ENCODE data around the gene TFF3.

DNA sequence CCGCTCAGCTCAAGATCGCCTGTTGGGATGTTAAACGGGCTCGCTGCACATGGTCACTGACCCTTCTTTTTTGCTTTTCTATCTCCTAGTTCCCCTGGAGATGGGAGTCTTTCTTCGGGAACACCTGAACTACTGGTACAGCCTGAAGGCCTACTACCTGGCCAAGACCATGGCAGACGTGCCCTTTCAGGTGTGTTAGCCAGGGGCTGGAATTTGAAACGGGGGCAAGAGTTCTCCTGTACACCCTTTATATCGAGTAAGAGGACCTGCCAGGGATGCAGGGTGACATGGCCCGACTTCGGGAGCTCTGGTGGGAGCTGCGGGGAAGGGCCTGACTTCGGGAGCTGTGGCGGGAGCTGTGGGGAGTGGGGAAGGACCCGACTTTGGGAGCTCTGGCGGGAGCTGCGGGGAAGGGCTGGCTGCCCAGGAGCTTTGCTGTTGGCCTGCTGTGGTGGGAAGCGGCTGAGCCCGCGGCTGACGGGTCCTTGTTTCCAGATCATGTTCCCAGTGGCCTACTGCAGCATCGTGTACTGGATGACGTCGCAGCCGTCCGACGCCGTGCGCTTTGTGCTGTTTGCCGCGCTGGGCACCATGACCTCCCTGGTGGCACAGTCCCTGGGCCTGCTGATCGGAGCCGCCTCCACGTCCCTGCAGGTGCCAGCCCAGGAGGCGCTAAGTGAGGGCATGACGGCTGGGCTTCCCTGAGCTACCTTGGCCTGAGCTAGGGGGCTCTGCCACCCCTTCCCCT lies 24.0 kb downstream of the TFF3 start:
- TF ChIP-seq, protein P1, sequence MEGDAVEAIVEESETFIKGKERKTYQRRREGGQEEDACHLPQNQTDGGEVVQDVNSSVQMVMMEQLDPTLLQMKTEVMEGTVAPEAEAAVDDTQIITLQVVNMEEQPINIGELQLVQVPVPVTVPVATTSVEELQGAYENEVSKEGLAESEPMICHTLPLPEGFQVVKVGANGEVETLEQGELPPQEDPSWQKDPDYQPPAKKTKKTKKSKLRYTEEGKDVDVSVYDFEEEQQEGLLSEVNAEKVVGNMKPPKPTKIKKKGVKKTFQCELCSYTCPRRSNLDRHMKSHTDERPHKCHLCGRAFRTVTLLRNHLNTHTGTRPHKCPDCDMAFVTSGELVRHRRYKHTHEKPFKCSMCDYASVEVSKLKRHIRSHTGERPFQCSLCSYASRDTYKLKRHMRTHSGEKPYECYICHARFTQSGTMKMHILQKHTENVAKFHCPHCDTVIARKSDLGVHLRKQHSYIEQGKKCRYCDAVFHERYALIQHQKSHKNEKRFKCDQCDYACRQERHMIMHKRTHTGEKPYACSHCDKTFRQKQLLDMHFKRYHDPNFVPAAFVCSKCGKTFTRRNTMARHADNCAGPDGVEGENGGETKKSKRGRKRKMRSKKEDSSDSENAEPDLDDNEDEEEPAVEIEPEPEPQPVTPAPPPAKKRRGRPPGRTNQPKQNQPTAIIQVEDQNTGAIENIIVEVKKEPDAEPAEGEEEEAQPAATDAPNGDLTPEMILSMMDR (conservative IDR thresholded peaks at IDR 0.05; ENCODE audit: low read depth in 2 of 2): no peak
- no peak for TF ChIP-seq POLR2AphosphoS5 (IDR thresholded peaks at IDR 0.05; ENCODE audit: low read depth)
- no peak for TF ChIP-seq EZH2 (IDR thresholded peaks at IDR 0.05; ENCODE audit: low read depth, unreplicated experiment)
- TF ChIP-seq, protein P2, sequence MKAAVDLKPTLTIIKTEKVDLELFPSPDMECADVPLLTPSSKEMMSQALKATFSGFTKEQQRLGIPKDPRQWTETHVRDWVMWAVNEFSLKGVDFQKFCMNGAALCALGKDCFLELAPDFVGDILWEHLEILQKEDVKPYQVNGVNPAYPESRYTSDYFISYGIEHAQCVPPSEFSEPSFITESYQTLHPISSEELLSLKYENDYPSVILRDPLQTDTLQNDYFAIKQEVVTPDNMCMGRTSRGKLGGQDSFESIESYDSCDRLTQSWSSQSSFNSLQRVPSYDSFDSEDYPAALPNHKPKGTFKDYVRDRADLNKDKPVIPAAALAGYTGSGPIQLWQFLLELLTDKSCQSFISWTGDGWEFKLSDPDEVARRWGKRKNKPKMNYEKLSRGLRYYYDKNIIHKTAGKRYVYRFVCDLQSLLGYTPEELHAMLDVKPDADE (IDR thresholded peaks at IDR 0.05): no peak
- no peak for TF ChIP-seq EZH2phosphoT487 (IDR thresholded peaks at IDR 0.05; ENCODE audit: unreplicated experiment)
- TF ChIP-seq, protein P3, sequence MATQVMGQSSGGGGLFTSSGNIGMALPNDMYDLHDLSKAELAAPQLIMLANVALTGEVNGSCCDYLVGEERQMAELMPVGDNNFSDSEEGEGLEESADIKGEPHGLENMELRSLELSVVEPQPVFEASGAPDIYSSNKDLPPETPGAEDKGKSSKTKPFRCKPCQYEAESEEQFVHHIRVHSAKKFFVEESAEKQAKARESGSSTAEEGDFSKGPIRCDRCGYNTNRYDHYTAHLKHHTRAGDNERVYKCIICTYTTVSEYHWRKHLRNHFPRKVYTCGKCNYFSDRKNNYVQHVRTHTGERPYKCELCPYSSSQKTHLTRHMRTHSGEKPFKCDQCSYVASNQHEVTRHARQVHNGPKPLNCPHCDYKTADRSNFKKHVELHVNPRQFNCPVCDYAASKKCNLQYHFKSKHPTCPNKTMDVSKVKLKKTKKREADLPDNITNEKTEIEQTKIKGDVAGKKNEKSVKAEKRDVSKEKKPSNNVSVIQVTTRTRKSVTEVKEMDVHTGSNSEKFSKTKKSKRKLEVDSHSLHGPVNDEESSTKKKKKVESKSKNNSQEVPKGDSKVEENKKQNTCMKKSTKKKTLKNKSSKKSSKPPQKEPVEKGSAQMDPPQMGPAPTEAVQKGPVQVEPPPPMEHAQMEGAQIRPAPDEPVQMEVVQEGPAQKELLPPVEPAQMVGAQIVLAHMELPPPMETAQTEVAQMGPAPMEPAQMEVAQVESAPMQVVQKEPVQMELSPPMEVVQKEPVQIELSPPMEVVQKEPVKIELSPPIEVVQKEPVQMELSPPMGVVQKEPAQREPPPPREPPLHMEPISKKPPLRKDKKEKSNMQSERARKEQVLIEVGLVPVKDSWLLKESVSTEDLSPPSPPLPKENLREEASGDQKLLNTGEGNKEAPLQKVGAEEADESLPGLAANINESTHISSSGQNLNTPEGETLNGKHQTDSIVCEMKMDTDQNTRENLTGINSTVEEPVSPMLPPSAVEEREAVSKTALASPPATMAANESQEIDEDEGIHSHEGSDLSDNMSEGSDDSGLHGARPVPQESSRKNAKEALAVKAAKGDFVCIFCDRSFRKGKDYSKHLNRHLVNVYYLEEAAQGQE (IDR thresholded peaks at IDR 0.05; ENCODE audit: unreplicated experiment): no peak
- no peak for TF ChIP-seq CREB1 (CRISPR knock-in tag; IDR thresholded peaks at IDR 0.05; ENCODE audit: low read depth)
- TF ChIP-seq JUNB (IDR thresholded peaks at IDR 0.05; ENCODE audit: unreplicated experiment): no peak
- no peak for TF ChIP-seq NANOG (IDR thresholded peaks at IDR 0.05; ENCODE audit: borderline replicate concordance)
- TF ChIP-seq ZNF114 (CRISPR knock-in tag; IDR thresholded peaks at IDR 0.05): no peak
- no peak for TF ChIP-seq ZNF331 (CRISPR knock-in tag; IDR thresholded peaks at IDR 0.05; ENCODE audit: low read depth)
- TF ChIP-seq, protein P4, sequence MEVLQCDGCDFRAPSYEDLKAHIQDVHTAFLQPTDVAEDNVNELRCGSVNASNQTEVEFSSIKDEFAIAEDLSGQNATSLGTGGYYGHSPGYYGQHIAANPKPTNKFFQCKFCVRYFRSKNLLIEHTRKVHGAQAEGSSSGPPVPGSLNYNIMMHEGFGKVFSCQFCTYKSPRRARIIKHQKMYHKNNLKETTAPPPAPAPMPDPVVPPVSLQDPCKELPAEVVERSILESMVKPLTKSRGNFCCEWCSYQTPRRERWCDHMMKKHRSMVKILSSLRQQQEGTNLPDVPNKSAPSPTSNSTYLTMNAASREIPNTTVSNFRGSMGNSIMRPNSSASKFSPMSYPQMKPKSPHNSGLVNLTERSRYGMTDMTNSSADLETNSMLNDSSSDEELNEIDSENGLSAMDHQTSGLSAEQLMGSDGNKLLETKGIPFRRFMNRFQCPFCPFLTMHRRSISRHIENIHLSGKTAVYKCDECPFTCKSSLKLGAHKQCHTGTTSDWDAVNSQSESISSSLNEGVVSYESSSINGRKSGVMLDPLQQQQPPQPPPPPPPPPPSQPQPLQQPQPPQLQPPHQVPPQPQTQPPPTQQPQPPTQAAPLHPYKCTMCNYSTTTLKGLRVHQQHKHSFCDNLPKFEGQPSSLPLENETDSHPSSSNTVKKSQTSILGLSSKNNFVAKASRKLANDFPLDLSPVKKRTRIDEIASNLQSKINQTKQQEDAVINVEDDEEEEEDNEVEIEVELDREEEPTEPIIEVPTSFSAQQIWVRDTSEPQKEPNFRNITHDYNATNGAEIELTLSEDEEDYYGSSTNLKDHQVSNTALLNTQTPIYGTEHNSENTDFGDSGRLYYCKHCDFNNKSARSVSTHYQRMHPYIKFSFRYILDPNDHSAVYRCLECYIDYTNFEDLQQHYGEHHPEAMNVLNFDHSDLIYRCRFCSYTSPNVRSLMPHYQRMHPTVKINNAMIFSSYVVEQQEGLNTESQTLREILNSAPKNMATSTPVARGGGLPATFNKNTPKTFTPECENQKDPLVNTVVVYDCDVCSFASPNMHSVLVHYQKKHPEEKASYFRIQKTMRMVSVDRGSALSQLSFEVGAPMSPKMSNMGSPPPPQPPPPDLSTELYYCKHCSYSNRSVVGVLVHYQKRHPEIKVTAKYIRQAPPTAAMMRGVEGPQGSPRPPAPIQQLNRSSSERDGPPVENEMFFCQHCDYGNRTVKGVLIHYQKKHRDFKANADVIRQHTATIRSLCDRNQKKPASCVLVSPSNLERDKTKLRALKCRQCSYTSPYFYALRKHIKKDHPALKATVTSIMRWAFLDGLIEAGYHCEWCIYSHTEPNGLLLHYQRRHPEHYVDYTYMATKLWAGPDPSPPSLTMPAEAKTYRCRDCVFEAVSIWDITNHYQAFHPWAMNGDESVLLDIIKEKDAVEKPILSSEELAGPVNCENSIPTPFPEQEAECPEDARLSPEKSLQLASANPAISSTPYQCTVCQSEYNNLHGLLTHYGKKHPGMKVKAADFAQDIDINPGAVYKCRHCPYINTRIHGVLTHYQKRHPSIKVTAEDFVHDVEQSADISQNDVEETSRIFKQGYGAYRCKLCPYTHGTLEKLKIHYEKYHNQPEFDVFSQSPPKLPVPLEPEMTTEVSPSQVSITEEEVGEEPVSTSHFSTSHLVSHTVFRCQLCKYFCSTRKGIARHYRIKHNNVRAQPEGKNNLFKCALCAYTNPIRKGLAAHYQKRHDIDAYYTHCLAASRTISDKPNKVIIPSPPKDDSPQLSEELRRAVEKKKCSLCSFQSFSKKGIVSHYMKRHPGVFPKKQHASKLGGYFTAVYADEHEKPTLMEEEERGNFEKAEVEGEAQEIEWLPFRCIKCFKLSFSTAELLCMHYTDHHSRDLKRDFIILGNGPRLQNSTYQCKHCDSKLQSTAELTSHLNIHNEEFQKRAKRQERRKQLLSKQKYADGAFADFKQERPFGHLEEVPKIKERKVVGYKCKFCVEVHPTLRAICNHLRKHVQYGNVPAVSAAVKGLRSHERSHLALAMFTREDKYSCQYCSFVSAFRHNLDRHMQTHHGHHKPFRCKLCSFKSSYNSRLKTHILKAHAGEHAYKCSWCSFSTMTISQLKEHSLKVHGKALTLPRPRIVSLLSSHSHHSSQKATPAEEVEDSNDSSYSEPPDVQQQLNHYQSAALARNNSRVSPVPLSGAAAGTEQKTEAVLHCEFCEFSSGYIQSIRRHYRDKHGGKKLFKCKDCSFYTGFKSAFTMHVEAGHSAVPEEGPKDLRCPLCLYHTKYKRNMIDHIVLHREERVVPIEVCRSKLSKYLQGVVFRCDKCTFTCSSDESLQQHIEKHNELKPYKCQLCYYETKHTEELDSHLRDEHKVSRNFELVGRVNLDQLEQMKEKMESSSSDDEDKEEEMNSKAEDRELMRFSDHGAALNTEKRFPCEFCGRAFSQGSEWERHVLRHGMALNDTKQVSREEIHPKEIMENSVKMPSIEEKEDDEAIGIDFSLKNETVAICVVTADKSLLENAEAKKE (CRISPR knock-in tag; IDR thresholded peaks at IDR 0.05): no peak
- TF ChIP-seq STAT1 (IDR thresholded peaks at IDR 0.05; ENCODE audit: unreplicated experiment): no peak

Measured in GM23338 (cell line).